GM19397 (cell line): ENCODE data around the gene RCBTB1.
A peak's percentile ranks its signal among the peaks of the same experiment; 100 is the strongest.
"Not testable (repeated sequence)": the region's sequence is repeated elsewhere in the genome, so short reads cannot be mapped to it uniquely, and the experiment has no call there.

ENCODE experiments used
- ATAC-seq: cut with Tn5 transposase; IDR thresholded peaks from one replicate; pipeline ENCODE4 v1.9.1; 2021; ENCODE audit warnings: mild to moderate bottlenecking, moderate library complexity; ENCODE audit not compliant: unreplicated experiment

The RCBTB1 gene

GRCh38 chr13:49524740-49525501, 60.4 kb downstream of the RCBTB1 start:
- no peak for ATAC-seq

- ATAC-seq: no peak
Measured at GRCh38 chr13:49521224-49521623, 64.1 kb downstream of the RCBTB1 start.

- no peak for ATAC-seq
Measured at GRCh38 chr13:49517461-49517860, 67.9 kb downstream of the RCBTB1 start.

- ATAC-seq: no peak
Measured at GRCh38 chr13:49516467-49516866, 68.9 kb downstream of the RCBTB1 start.

- ATAC-seq: no peak
Measured at GRCh38 chr13:49512578-49512977, 72.8 kb downstream of the RCBTB1 start.

- no peak for ATAC-seq
Measured at GRCh38 chr13:49503951-49504350, 81.4 kb downstream of the RCBTB1 start.

- ATAC-seq: no peak
Measured at GRCh38 chr13:49502954-49503353, 82.4 kb downstream of the RCBTB1 start.

GRCh38 chr13:49499889-49500660, 85.3 kb downstream of the RCBTB1 start:
- no peak for ATAC-seq

- no peak for ATAC-seq
Measured at GRCh38 chr13:49498206-49498605, 87.2 kb downstream of the RCBTB1 start.

GRCh38 chr13:49497272-49497671, 88.1 kb downstream of the RCBTB1 start:
- no peak for ATAC-seq

GRCh38 chr13:49496837-49497236, 88.5 kb downstream of the RCBTB1 start:
- not testable (repeated sequence) for ATAC-seq

GRCh38 chr13:49495783-49496762, 89.3 kb downstream of the RCBTB1 start, which contains the start of gene PHF11:
Gene PHF11 (plus strand): TSS chr13:49495953. CDS start chr13:49496002, 49 bp downstream.
- peak; percentile 87 for ATAC-seq

- no peak for ATAC-seq
Measured at GRCh38 chr13:49494645-49495044, 90.7 kb downstream of the RCBTB1 start.

- ATAC-seq: no peak
Measured at GRCh38 chr13:49488563-49488962, 96.8 kb downstream of the RCBTB1 start.
